ENCODE results near the gene TCP10L.
"Not testable (repeated sequence)": the region's sequence is repeated elsewhere in the genome, so short reads cannot be mapped to it uniquely, and the experiment has no call there.

The TCP10L gene, protein sequence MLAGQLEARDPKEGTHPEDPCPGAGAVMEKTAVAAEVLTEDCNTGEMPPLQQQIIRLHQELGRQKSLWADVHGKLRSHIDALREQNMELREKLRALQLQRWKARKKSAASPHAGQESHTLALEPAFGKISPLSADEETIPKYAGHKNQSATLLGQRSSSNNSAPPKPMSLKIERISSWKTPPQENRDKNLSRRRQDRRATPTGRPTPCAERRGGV

DNA sequence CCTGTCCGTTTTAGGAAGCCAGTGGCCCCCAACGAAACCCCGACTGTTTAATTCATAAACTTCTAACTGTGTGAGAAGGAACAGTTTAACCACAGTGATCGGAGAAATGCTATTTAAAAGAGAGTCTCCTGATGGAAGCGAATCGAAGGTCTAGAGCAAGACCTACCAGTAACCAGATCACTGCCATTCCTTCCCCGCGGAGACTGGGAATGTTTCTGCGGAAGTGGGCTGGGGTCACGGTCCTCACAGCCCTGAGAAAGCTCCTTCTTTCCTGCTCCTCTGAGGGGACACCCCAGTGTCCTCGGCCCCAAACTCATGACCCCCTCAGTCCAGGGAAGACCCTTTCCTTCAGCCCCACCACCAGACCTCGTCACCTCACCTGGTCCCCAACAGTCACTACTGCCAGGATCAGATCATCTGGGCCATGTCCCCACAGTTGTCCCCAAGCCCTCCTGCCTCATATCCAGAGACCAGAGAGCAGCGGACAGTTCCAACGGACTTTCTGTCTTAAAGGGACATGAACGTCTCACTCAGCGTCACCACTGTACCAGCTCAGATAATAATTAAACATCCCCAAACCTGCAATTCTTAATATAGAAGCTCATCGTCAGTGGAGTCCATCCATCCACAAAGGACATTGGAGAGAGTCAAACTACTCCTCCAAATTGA, at the start of gene TCP10L:
Gene TCP10L, minus strand, starts transcription at position 482 of the 669 bp plus-strand sequence. CDS start 1,219 bp downstream, outside the sequence.
- H3K4me3 ChIP-seq (ENCODE audit: low read depth, low read length): no peak within 1 kb of the TSS
- no peak within 1 kb of the TSS for H3K27ac ChIP-seq (ENCODE audit: low read depth, low read length)
- no peaks in the 10 kb centered on the region for H3K36me3 ChIP-seq (ENCODE audit: control insufficient read depth, insufficient read depth, low read length)
- H3K4me1 ChIP-seq (ENCODE audit: control insufficient read depth, insufficient read depth, low read length): no peaks in the 10 kb centered on the region
- no peaks in the 10 kb centered on the region for H3K27me3 ChIP-seq (ENCODE audit: control insufficient read depth, insufficient read depth, low read length)
- H3K9ac ChIP-seq (ENCODE audit: low read depth, low read length): no peak within 1 kb of the TSS
- no peaks in the 10 kb centered on the region for H3K9me3 ChIP-seq (ENCODE audit: control insufficient read depth, insufficient read depth, low read length)

DNA sequence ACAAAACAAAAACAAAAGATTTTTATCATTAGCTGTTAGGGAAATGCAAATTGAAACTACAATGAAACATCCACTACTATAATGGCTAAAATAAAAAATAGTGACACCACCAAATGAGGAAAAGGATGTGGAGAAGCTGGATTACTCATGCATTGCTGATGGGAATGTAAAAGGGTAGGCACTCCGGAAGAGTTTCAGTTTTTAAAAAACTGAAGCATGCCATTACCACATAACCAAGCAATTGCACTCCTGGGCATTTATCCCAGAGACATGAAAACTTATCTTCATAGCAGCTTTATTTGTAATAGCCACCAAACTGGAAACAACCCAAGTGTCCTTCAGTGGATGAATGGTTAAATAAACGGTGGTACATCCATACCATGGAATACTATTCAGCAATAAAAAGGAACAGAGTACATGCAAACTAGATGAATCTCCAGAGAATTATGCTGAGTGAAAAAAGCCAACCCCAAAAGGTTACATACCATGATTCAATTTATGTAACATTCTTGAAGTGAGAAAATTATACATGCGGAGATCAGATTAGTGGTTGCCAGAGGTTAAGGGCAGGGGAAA, 41.4 kb upstream of the TCP10L start:
- Histone ChIP-seq H3K27me3 (ENCODE audit: control insufficient read depth, insufficient read depth, low read length) (no peaks in the 10 kb centered on the region), H3K9ac (ENCODE audit: low read depth, low read length) (no peak overlapping the region), H3K4me3 (ENCODE audit: low read depth, low read length) (no peak overlapping the region), H3K36me3 (ENCODE audit: control insufficient read depth, insufficient read depth, low read length) (peaks cover 6% of the 10 kb centered on the region; the same call in 1 of the 2 replicates), H3K27ac (ENCODE audit: low read depth, low read length) (no peak overlapping the region), H3K4me1 (ENCODE audit: control insufficient read depth, insufficient read depth, low read length) (no peaks in the 10 kb centered on the region), H3K9me3 (ENCODE audit: control insufficient read depth, insufficient read depth, low read length) (no peaks in the 10 kb centered on the region)

DNA sequence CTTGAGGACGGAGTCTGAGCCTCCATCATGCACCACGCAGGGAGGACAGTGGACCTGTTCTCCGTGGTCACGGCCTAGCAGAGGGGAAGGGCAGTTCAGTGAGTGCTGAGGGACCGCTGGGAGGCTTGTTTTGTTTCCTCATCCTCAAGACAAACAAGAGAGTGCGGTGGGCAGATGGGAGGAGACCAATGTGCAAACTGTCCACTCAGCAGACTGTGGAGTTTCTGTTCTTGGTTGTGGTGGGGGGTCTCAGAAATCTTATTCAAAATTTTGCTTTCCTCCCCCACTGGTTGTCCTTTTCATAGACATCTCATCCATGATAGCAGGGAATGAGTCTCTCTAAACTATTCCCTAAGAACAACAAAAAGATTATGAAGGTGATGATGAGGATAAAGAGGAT, 32.9 kb upstream of the TCP10L start:
- not testable (repeated sequence) for H3K27me3 ChIP-seq (ENCODE audit: control insufficient read depth, insufficient read depth, low read length)

DNA sequence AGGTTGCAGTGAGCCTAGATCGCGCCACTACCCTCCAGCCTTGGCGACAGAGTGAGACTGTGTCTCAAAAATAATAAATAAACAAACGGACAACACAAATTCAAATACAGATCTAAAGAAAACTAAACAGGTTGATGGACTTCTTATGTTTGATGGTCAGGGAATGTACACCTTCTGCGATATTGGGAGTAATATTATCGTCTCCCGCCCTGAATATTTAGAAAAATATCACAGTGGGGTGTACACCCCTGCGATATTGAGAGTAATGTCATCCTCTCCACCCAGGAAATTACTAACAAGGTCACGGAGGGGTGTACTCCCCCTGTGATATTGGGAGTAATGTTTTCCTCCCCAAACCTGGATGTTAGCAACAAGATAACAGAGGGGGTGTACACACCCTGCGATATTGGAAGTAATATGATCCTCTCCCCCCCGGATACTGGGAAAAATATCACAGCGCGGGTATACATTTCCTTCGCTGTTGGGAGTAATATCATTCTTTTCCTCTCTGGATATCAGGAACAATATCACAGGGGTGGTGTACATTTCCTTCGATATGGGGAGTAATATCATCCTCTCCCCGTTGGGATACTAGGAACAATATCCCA, 28.2 kb upstream of the TCP10L start:
- Histone ChIP-seq H3K4me1 (ENCODE audit: control insufficient read depth, insufficient read depth, low read length) (peaks cover 5% of the 10 kb centered on the region; the same call in 1 of the 2 replicates), H3K27me3 (ENCODE audit: control insufficient read depth, insufficient read depth, low read length) (no peaks in the 10 kb centered on the region), H3K4me3 (ENCODE audit: low read depth, low read length) (peak overlapping the region; percentile 89), H3K36me3 (ENCODE audit: control insufficient read depth, insufficient read depth, low read length) (peaks cover 17% of the 10 kb centered on the region), H3K9ac (ENCODE audit: low read depth, low read length) (no peak overlapping the region), H3K27ac (ENCODE audit: low read depth, low read length) (peak overlapping the region; percentile 95), H3K9me3 (ENCODE audit: control insufficient read depth, insufficient read depth, low read length) (no peaks in the 10 kb centered on the region)

More for the DNA sequence above, 32.9 kb upstream of the TCP10L start:
- not testable (repeated sequence) for H3K4me3 ChIP-seq (ENCODE audit: low read depth, low read length); H3K4me1 ChIP-seq (ENCODE audit: control insufficient read depth, insufficient read depth, low read length); H3K9ac ChIP-seq (ENCODE audit: low read depth, low read length); H3K9me3 ChIP-seq (ENCODE audit: control insufficient read depth, insufficient read depth, low read length); H3K27ac ChIP-seq (ENCODE audit: low read depth, low read length); H3K36me3 ChIP-seq (ENCODE audit: control insufficient read depth, insufficient read depth, low read length)

DNA sequence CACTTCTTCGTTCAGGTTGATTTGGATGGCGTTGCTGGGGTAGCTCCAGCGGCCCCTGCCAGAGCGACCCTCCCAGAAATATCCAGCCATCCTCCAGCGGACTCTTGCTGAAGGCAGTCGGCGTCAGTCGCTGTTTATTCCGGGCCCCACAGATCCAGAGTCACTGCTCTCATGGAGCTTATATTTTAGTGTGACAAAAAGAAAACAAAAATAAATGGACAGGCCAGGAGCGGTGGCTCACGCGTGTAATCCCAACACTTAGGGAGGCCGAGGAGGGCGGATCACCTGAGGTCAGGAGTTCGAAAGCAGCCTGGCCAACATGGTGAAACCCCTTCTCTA, 27.6 kb upstream of the TCP10L start:
- peak overlapping the region; percentile 83; the same call in 1 of the 2 replicates for H3K9ac ChIP-seq (ENCODE audit: low read depth, low read length)
- peak overlapping the region; percentile 95 for H3K27ac ChIP-seq (ENCODE audit: low read depth, low read length)
- H3K9me3 ChIP-seq (ENCODE audit: control insufficient read depth, insufficient read depth, low read length): no peaks in the 10 kb centered on the region
- H3K27me3 ChIP-seq (ENCODE audit: control insufficient read depth, insufficient read depth, low read length): no peaks in the 10 kb centered on the region
- peak overlapping the region; percentile 89 for H3K4me3 ChIP-seq (ENCODE audit: low read depth, low read length)
- peaks cover 22% of the 10 kb centered on the region for H3K36me3 ChIP-seq (ENCODE audit: control insufficient read depth, insufficient read depth, low read length)
- H3K4me1 ChIP-seq (ENCODE audit: control insufficient read depth, insufficient read depth, low read length): peaks cover 5% of the 10 kb centered on the region; the same call in 1 of the 2 replicates

DNA sequence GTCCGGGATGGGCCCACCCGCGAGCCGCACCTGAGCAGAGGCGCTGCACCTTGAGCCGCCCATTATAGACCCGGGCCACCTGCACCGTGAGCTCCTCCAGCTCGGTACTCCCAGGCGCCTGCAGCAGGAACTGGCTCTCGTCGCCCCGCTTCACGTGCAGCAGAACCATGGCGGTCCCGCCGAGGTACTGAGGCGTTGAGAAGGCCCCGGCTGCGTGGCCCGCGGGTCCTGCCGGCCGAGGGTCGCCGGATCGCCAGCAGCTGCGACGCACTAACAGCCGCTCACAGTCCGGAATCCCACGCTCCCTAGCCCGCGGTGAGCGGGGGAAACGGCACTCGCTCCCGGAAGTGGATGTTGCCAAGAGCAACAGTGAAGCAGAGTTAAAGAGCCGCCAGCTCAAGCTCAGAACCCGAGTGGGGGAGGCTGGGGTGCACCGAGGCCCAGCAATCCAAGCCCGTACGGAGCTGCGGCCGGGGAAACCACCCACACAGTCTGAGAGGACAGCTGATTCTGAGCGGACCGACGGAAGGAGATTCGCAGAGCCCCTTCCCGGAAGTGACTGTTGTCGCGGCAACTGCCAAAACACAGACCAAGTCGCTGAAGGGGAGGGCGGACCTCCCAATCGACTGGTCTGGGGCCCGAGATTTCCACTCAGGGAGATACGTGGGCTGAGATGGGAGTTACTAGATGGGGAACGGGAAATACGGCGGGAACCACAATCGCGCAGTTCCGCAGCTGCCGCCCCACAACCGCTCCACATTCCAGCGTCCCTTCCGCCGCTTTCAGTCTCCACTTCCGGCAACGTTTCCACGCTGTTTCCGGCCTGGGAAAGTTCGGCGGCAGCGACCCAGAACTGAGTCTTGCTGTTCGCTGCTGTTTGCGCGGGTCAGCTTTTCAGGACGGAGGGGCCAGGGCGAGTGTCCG, 27.0 kb upstream of the TCP10L start, which contains the start of gene CFAP298:
Gene CFAP298, minus strand, starts transcription at position 303 of the 924 bp plus-strand sequence. Its CDS starts 134 bp downstream, at position 169.
- peaks cover 5% of the 10 kb centered on the region; the same call in 1 of the 2 replicates for H3K4me1 ChIP-seq (ENCODE audit: control insufficient read depth, insufficient read depth, low read length)
- peak within 1 kb of the TSS; percentile 83 for H3K9ac ChIP-seq (ENCODE audit: low read depth, low read length)
- H3K27me3 ChIP-seq (ENCODE audit: control insufficient read depth, insufficient read depth, low read length): no peaks in the 10 kb centered on the region
- peaks cover 28% of the 10 kb centered on the region for H3K36me3 ChIP-seq (ENCODE audit: control insufficient read depth, insufficient read depth, low read length)
- H3K4me3 ChIP-seq (ENCODE audit: low read depth, low read length): peak within 1 kb of the TSS; percentile 89
- H3K27ac ChIP-seq (ENCODE audit: low read depth, low read length): peak within 1 kb of the TSS; percentile 95
- H3K9me3 ChIP-seq (ENCODE audit: control insufficient read depth, insufficient read depth, low read length): no peaks in the 10 kb centered on the region

DNA sequence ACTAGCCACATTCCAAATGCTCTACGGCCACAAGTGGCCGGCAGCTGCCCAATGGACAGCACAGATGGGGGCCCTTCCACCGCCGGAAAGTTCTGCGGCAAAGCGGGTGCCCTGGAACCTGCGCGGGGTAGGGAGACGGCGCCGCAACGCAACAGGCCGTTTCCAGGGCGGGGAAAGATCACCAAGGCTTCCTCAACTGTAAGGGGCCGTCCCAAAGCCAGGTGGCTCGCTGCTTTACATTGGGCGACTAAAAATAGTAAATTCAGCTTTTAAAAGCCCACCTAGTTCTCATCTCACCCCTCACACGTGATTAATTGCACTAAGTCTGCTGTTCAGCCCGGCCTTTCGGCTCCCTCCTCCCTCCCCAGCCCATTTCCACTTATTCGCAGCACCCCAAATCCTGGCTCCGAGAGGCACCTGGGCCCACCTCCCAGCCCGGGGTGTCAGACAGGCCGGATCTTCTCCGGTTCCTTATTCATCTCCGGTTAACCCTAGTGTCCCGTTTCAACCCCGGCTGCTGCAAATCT, 26.2 kb upstream of the TCP10L start:
- Histone ChIP-seq H3K9ac (ENCODE audit: low read depth, low read length) (peak overlapping the region; percentile 68), H3K27ac (ENCODE audit: low read depth, low read length) (peak overlapping the region; percentile 95), H3K4me1 (ENCODE audit: control insufficient read depth, insufficient read depth, low read length) (peaks cover 7% of the 10 kb centered on the region; the same call in 1 of the 2 replicates), H3K27me3 (ENCODE audit: control insufficient read depth, insufficient read depth, low read length) (no peaks in the 10 kb centered on the region), H3K4me3 (ENCODE audit: low read depth, low read length) (peak overlapping the region; percentile 89), H3K36me3 (ENCODE audit: control insufficient read depth, insufficient read depth, low read length) (peaks cover 35% of the 10 kb centered on the region), H3K9me3 (ENCODE audit: control insufficient read depth, insufficient read depth, low read length) (no peaks in the 10 kb centered on the region)

DNA sequence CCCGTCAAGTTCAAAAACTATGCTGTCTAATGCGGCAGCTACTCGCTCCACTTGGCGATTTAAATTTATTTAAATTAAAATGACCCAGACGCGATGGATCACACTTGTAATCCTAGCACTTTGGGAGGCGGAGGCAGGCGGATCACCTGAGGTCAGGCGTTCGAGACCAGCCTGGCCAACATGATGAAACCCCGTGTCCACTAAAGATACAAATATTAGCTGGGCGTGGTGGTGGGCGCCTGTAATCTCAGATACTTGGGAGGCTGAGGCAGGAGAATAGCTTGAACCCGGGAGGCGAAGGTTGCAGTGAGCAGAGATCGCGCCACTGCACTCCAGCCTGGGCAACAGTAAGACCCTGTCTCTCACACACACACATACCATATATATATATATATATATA, 25.6 kb upstream of the TCP10L start:
- H3K27me3 ChIP-seq (ENCODE audit: control insufficient read depth, insufficient read depth, low read length); H3K9ac ChIP-seq (ENCODE audit: low read depth, low read length); H3K9me3 ChIP-seq (ENCODE audit: control insufficient read depth, insufficient read depth, low read length); H3K27ac ChIP-seq (ENCODE audit: low read depth, low read length): not testable (repeated sequence)
- H3K4me3 ChIP-seq (ENCODE audit: low read depth, low read length): peak overlapping the region; percentile 49
- peaks cover 13% of the 10 kb centered on the region for H3K4me1 ChIP-seq (ENCODE audit: control insufficient read depth, insufficient read depth, low read length)
- H3K36me3 ChIP-seq (ENCODE audit: control insufficient read depth, insufficient read depth, low read length): peaks cover 40% of the 10 kb centered on the region

DNA sequence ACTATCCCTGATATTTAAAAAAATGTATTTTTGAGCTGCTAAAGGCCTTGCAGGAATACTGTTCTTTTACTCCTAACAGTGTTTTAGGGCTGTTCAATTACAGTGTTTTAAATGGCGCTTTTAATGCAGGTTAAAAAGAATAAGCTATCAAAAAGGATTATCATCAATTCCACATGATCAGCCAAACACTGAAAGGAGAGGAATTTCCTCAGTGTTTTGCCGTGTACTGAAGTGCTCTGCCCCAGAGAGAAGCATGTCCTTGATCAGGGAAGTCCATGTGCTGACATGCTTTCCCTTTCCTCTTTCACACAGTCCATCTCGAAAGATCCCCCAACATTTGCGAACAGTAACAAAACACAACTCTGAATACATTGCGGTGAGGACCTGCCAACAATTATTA, 23.5 kb upstream of the TCP10L start:
- H3K27me3 ChIP-seq (ENCODE audit: control insufficient read depth, insufficient read depth, low read length): no peaks in the 10 kb centered on the region
- H3K27ac ChIP-seq (ENCODE audit: low read depth, low read length): no peak overlapping the region
- H3K4me3 ChIP-seq (ENCODE audit: low read depth, low read length): no peak overlapping the region
- no peak overlapping the region for H3K9ac ChIP-seq (ENCODE audit: low read depth, low read length)
- no peaks in the 10 kb centered on the region for H3K9me3 ChIP-seq (ENCODE audit: control insufficient read depth, insufficient read depth, low read length)
- H3K36me3 ChIP-seq (ENCODE audit: control insufficient read depth, insufficient read depth, low read length): peaks cover 54% of the 10 kb centered on the region
- H3K4me1 ChIP-seq (ENCODE audit: control insufficient read depth, insufficient read depth, low read length): peaks cover 32% of the 10 kb centered on the region

DNA sequence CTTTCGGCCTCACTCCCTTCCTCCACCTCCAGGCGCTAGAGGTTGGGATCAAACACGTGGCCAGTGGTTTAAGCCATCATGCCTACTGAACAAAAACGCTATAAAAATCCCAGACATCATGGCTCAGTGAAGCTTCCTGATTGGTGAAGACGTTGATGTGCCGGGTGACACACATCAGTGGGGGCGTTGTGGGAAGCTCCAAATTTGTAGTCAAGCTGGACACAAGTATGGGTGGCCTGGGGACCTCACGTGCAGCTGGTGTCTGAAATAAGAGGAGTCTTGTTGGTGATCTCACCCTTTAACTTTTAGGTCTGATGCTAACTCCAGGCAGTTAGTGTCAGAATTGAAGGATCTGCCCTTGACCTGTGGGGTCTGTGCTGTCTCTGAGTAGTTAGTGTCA, 20.1 kb upstream of the TCP10L start:
- Histone ChIP-seq H3K4me1 (ENCODE audit: control insufficient read depth, insufficient read depth, low read length) (peaks cover 53% of the 10 kb centered on the region), H3K4me3 (ENCODE audit: low read depth, low read length) (no peak overlapping the region), H3K9ac (ENCODE audit: low read depth, low read length) (peak overlapping the region; percentile 52; the same call in 1 of the 2 replicates), H3K9me3 (ENCODE audit: control insufficient read depth, insufficient read depth, low read length) (no peaks in the 10 kb centered on the region), H3K36me3 (ENCODE audit: control insufficient read depth, insufficient read depth, low read length) (peaks cover 82% of the 10 kb centered on the region), H3K27ac (ENCODE audit: low read depth, low read length) (peak overlapping the region; percentile 86), H3K27me3 (ENCODE audit: control insufficient read depth, insufficient read depth, low read length) (no peaks in the 10 kb centered on the region)
